Tibial artery (tissue), 4 donors: Measurements from ENCODE around the gene IKBKE.
A peak's percentile ranks its signal among the peaks of the same experiment; 100 is the strongest.

ENCODE experiments used
- DNase-seq, 2 donors: peaks; one replicate each; pipeline ENCODE4 v3.0.0-alpha.2; 2019
- H3K27ac ChIP-seq, 2 donors: fragments of 200-600 bp; sonication (generic) in 1 of 2; 1 replicate in 1 of 2; 2 replicates in 1 of 2; pipeline ENCODE4 v1.5.1; 2018 to 2019; ENCODE audit warnings: mild to moderate bottlenecking in 1 of 2
- H3K27me3 ChIP-seq, 2 donors: fragments of 200-600 bp; sonication (generic) in 1 of 2; one replicate each; pipeline versions ENCODE4 v1.5.1 to v1.6.0; 2016 to 2019
- H3K36me3 ChIP-seq, 3 donors: fragments of 200-600 bp; sonication (generic) in 2 of 3; one replicate each; pipeline ENCODE4 v1.5.1; 2016 to 2019; ENCODE audit warnings: mild to moderate bottlenecking in 2 of 3
- H3K4me1 ChIP-seq, 4 donors: fragments of 200-600 bp; sonication (generic) in 2 of 4; 1 replicate in 3 of 4; 2 replicates in 1 of 4; pipeline ENCODE4 v1.5.1; 2016 to 2019
- H3K4me3 ChIP-seq, 2 donors: fragments of 200-600 bp; sonication (generic) in 1 of 2; 1 replicate in 1 of 2; 2 replicates in 1 of 2; pipeline ENCODE4 v1.5.1; 2018 to 2019; ENCODE audit warnings: mild to moderate bottlenecking in 2 of 2
- H3K9me3 ChIP-seq, 3 donors: fragments of 200-600 bp; sonication (generic) in 1 of 3; one replicate each; pipeline ENCODE4 v1.5.1; 2016 to 2019
- CTCF ChIP-seq, 2 experiments: fragments of 200-600 bp in 1 of 2; fragments of 450-650 bp in 1 of 2; IDR thresholded peaks; one replicate each; pipeline ENCODE4 v1.5.1; 2017 to 2019; ENCODE audit warnings: antibody characterized with exemption in 2 of 2, mild to moderate bottlenecking in 1 of 2, moderate library complexity in 1 of 2
- intact Hi-C: fragments of 100-400 bp; cut with DNase I; formaldehyde crosslinking; loops from one replicate; pipeline ENCODE4 v1.15.0; 2023; ENCODE audit warnings: low total_unique reads

IKBKE gene

GRCh38 chr1:206469933-206470691, at the start of gene IKBKE:
TSS of gene IKBKE (plus strand) at chr1:206470476. CDS start at chr1:206473228, 2,752 bp downstream.
- DNase-seq: peak; percentile 65 to 78
- intact Hi-C loops: no loop called here
- peak in 1 of 2 experiments; percentile 22 for TF ChIP-seq CTCF (IDR thresholded peaks at IDR 0.05)
- H3K4me3 ChIP-seq: peak within 1 kb of the TSS; percentile 51 to 66
- peak within 1 kb of the TSS; percentile 44 to 48 for H3K27ac ChIP-seq
- peaks cover 6 to 21% (median 18%) of the 10 kb centered on the region in 4 donors for H3K4me1 ChIP-seq
- peaks cover 0 to 22% of the 10 kb centered on the region in 2 donors for H3K27me3 ChIP-seq
- H3K36me3 ChIP-seq: peaks cover 0 to 11% (median 0%) of the 10 kb centered on the region in 3 donors
- no peaks in the 10 kb centered on the region for H3K9me3 ChIP-seq

GRCh38 chr1:206421616-206422340, 48.5 kb upstream of the IKBKE start:
- DNase-seq: no peak
- H3K27me3 ChIP-seq: no peaks in the 10 kb centered on the region
- H3K4me3 ChIP-seq: no peak overlapping the region
- peaks cover 25 to 63% (median 43%) of the 10 kb centered on the region in 3 donors for H3K36me3 ChIP-seq
- intact Hi-C loops: no loop called here
- no peaks in the 10 kb centered on the region for H3K9me3 ChIP-seq
- no peak for TF ChIP-seq CTCF (IDR thresholded peaks at IDR 0.05)
- peaks cover 0 to 7% (median 0%) of the 10 kb centered on the region in 4 donors for H3K4me1 ChIP-seq
- no peak overlapping the region for H3K27ac ChIP-seq

GRCh38 chr1:206422525-206422924, 47.8 kb upstream of the IKBKE start:
- Histone ChIP-seq H3K27me3 (no peaks in the 10 kb centered on the region), H3K36me3 (peaks cover 27 to 59% (median 41%) of the 10 kb centered on the region in 3 donors), H3K4me1 (peaks cover 0 to 7% (median 0%) of the 10 kb centered on the region in 4 donors), H3K4me3 (no peak overlapping the region), H3K27ac (no peak overlapping the region), H3K9me3 (no peaks in the 10 kb centered on the region)
- no peak for DNase-seq
- TF ChIP-seq CTCF (IDR thresholded peaks at IDR 0.05): no peak
- intact Hi-C loops: no loop called here

GRCh38 chr1:206427291-206427690, 43.0 kb upstream of the IKBKE start:
- no peak overlapping the region for H3K4me3 ChIP-seq
- TF ChIP-seq CTCF (IDR thresholded peaks at IDR 0.05): no peak
- H3K9me3 ChIP-seq: no peaks in the 10 kb centered on the region
- intact Hi-C loops: no loop called here
- H3K4me1 ChIP-seq: no peaks in the 10 kb centered on the region
- peaks cover 14 to 41% (median 37%) of the 10 kb centered on the region in 3 donors for H3K36me3 ChIP-seq
- H3K27me3 ChIP-seq: no peaks in the 10 kb centered on the region
- no peak overlapping the region for H3K27ac ChIP-seq
- DNase-seq: no peak

- Histone ChIP-seq H3K27ac (no peak overlapping the region), H3K4me1 (no peaks in the 10 kb centered on the region), H3K9me3 (no peaks in the 10 kb centered on the region), H3K4me3 (no peak overlapping the region), H3K36me3 (peaks cover 14 to 33% (median 20%) of the 10 kb centered on the region in 3 donors), H3K27me3 (no peaks in the 10 kb centered on the region)
- TF ChIP-seq CTCF (IDR thresholded peaks at IDR 0.05): no peak
- no peak for DNase-seq
- intact Hi-C loops: no loop called here
These were observed 40.9 kb upstream of the IKBKE start for GRCh38 chr1:206429421-206429820.
